Stimulated activated CD4-positive, alpha-beta T cell treated with anti-CD3 and anti-CD28 coated beads, Interleukin-4, amount 100 ng/mL, for 24 hours (primary cell): ENCODE data around the gene EVA1A.

ENCODE experiments used
- DNase-seq: peaks from one replicate; pipeline ENCODE4 v3.0.0-alpha.2; 2020

EVA1A gene

DNA sequence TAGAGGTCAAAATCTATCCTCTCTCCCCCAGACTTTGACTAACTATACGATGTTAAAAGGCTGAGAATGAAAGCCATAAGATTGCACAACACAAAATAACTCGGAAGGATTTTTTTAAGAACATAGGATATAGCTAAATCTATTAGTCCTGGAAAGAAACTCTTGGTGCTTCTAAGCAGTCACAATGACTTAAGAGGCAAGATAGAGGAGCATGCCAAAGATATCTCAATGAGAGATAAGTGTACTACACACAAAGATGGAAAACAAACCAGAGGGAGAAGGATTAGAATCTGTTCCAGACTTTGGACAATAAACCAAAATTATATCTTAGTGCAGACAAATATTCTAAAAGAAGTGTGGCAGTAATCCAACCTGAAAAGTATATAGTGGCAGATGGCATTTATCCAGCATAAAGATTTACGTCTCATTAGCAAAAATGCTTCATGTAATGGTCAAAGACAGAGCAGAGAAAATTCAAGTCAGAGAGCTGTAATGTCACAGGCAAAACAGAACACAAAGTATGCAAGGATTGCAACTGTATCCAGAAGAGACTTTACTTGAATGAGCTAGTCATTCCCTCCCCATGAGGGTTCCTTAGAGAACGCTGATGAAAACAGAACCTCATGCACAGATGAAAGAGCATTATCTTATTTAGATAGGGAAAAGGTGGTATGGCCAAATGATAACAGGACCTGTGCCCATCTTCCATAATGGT is 28.8 kb upstream of the EVA1A start:
- no peak for DNase-seq

DNA sequence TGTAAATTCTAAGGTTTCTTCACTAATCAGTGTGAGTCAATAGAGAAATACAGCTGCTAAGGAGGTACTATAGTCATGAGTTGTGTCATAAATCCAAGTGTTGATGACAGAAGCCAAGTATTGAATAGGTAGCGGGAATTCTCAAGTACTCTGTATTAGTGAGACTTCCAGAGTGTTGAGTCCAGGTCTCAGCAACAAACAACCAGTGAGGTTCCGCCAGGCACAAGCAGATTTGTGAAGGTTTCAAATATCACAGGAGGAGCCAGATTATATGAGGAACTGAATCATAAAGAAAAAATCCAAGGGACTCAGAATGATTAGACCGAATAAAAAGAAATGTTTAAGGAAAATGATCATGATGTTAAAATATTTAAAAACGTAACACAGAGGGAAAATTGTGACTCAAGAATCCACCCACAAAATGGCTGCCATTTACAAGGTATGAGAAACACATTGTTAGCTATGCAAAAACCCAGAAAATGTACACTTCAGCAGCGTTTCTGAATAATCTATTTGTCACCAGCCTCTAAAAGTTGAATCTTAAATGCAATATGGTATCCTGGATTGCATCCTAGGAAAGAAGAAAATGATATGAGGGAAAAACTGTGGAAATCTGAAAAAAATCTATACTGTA is 27.3 kb upstream of the EVA1A start:
- no peak for DNase-seq

GRCh38 chr2:75586971-75587370 is 26.2 kb upstream of the EVA1A start:
- DNase-seq, result no peak

DNA sequence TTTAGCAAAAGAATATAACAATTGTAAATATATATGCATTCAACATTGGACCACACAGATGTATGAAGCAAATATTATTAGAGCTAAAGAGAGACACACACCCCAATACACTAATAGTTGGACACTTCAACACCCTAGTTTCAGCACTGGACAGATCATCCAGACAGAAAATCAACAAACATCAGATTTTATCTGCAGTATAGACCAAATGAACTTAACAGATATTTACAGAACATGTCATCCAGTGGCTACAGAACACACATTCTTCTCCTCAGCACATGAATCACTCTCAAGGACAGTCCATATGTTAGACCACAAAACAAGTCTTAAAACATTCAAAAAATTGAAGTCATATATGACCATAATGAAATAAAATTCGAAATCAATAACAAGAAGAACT is 22.1 kb upstream of the EVA1A start:
- DNase-seq, result no peak

DNA sequence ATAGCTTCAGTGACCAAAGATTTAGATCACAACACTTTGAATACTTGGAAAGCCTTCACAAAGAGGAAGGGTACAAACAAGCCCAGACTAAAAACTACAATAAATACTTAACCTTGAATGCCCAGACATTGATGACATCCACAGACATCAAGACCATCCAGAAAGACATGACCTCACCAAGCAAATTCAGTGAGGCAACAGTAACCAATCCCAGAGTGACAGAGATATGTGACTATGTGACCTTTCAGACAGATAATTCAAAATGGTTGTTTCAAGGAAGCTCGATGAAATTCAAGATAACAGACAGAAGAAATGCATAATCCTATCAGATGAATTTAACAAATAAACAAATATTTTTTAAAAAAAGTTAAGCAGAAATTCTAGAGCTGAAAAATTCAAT is 19.9 kb upstream of the EVA1A start:
- DNase-seq, result no peak

DNA sequence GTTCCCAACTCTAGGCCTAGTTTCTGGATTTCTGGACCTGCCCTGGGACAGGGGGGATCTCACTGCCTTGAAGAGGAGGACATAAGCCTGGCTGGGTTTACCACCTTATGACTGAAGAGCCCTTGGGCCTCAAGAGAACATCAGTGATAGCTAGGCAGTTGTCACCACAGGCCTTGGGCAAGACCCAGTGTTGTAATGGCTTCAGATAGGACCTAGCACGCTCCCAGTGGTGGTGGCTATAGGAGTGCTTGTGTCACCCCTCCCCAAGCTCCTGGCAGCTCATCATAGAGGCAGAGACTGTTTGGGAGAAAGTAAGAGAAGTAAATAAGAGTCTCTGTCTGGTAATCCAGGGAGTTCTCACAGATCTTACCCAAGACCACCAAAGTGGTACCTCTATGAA is 19.4 kb upstream of the EVA1A start:
- DNase-seq, result no peak

- no peak for DNase-seq
Measured at GRCh38 chr2:75579186-75579585, 18.4 kb upstream of the EVA1A start.

GRCh38 chr2:75577280-75577679 is 16.5 kb upstream of the EVA1A start:
- no peak for DNase-seq

GRCh38 chr2:75574106-75574505 is 13.4 kb upstream of the EVA1A start:
- DNase-seq, result no peak

- DNase-seq, result no peak
Measured at GRCh38 chr2:75573145-75573878, 12.6 kb upstream of the EVA1A start.

DNA sequence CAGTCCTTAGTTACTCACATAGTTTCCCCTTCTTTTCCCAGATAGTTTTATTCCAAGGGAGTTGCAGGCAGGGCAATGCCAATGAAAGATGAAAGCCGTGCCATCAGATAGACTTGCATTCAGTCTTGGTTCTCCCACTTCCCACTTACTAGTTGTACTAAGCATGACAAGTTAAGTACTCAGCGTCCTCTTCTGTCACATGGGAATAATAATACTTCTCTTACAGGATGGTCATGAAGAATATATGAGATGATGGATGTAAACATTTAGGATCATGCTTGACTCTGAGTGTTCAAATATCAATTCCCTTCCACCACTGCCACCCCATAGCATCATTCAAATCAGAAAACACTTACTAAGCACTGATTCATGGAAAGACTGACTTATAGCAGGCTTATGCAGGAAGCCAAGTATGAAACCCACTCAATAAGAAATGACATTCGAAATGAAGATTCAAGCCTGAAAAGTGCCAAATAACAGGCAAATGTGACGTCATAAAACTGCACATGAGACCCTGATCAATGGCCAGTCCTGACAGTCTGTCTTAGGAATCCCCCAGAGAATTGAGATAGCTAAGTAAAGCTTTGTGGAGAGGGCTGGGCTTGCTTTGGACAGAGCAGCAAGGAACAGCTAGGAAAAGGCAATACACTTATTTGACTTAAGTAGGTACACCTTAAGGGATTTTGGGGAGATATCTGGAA is 11.1 kb upstream of the EVA1A start:
- no peak for DNase-seq

- DNase-seq, result no peak
Measured at GRCh38 chr2:75570948-75571729, 10.4 kb upstream of the EVA1A start.

- no peak for DNase-seq
Measured at GRCh38 chr2:75570024-75570947, 9.5 kb upstream of the EVA1A start.

DNA sequence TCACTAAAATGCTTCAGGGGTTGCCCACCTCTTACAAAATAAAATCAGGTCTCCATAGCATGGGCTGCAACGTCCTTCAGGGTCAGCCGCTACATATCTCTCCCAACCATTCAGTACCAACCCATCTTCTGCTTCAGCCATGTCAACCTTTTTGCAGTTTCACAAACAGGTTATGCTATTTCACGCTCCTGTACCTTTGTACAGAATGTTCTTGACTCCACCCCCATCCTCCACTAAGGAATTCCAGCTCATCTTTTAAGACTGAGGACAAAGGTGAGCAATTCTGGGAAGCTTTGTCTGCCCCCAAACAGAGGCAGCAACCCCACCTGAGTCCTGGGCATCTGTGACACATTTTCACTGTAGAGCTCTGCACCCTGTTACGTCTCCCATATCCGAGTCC is 8.8 kb upstream of the EVA1A start:
- no peak for DNase-seq

GRCh38 chr2:75568174-75568573 is 7.4 kb upstream of the EVA1A start:
- DNase-seq, result no peak

GRCh38 chr2:75565472-75566462 is 5.0 kb upstream of the EVA1A start:
- DNase-seq, result no peak

DNA sequence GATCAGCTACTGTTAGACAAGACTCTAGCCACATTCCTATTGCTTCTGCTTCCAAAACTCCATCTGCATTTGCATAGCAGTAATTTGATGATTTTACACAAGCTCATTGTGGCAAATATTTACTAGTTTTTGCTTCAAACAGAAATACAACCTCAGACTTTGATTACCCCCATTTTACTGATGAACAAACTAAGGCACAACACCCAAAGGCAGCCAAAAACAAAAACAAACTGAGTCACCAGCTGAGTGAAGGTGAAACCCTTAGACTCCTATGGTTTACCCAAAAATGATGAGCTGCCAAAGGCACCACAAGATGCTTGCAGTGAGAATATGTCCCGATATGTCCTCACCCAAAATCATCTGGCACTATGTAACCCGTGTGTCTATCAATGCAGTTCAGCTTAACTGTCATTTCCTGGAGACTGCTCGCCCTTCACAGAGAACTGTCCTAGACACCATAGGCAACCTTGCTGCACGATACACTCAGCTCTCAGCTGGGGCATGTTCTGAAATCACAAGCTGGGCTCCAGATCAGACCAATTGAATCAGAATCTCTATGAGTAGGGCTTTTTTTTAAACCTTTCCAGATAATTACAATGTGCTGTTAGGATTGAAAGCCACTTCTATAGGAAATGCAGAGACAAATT is 4.1 kb upstream of the EVA1A start:
- DNase-seq, result no peak

- no peak for DNase-seq
Measured at GRCh38 chr2:75564026-75564688, 3.4 kb upstream of the EVA1A start.

DNA sequence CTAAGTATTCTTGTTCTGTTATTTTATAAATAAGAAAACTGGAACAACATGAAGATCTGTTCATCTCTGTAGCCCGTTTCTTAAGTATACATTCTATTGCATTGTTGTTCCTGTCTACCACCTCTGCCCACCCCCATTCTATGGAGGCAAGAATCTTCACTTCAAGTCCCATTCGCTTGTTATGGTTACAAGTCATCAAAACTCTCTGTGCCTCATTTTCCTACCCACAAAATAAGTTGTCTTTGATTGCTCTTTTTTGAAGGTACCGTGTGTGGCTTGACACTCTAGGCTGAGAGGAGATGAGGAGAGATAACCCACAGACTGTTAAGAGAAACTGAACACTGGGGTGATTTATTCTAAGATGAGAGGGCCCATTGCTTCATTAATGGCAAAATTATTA is 2.9 kb upstream of the EVA1A start:
- no peak for DNase-seq
